ENCODE results near the gene CHD2. TPM values are rescaled to one million over a fixed set of nuclear protein-coding genes. Genes with fewer than 3 reads are reported as not detected.

CHD2 gene
- total and polyA plus RNA-seq, 4 donors = 13.9 to 90.2 (median 49.4) TPM

DNA sequence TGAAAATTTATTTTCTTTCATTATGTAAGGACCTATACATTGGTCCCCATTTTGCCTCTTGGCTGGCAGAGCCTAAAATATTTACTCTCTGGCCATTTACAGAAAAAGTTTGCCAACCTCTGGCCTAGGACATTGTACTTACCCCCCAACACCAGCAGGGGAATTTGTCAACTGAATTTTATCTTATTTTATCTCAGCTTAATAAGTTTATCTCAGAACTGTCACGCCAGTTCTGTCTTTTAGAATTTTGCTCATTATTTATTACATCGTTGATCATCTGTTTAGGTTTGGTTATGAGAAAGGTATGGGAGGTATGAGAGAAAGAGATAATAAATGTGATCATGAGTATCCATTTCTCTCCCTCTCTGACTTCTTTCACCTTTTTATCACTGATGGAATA lies 38.3 kb downstream of the CHD2 start:
- Histone ChIP-seq H3K27me3 (ENCODE audit: control insufficient read depth in 4 of 4, insufficient read depth in 4 of 4, low read length in 3 of 4) (no peaks in the 10 kb centered on the region), H3K4me3 (ENCODE audit: low read depth in 1 of 3, low read length in 3 of 3) (no peak overlapping the region), H3K27ac (ENCODE audit: low read depth in 1 of 2, low read length in 2 of 2) (no peak overlapping the region), H3K9me3 (ENCODE audit: control insufficient read depth in 4 of 4, low read length in 3 of 4) (no peaks in the 10 kb centered on the region), H3K9ac (ENCODE audit: low read depth in 1 of 2, low read length in 2 of 2) (no peak overlapping the region), H3K36me3 (ENCODE audit: control insufficient read depth in 4 of 4, insufficient read depth in 3 of 4, low read depth in 1 of 4, low read length in 3 of 4) (peaks cover 13 to 79% (median 65%) of the 10 kb centered on the region in 4 donors), H3K4me1 (ENCODE audit: control insufficient read depth in 4 of 4, insufficient read depth in 4 of 4, low read length in 3 of 4) (peaks cover 0 to 4% (median 2%) of the 10 kb centered on the region in 4 donors)
- TF ChIP-seq EGR1 (IDR thresholded peaks at IDR 0.05; ENCODE audit: low read depth in 2 of 2) (no peak), RAD21 (IDR thresholded peaks at IDR 0.05) (peak in 1 of 2 donors; percentile 5), ATF3 (IDR thresholded peaks at IDR 0.05) (no peak), CTCF (IDR thresholded peaks at IDR 0.05; ENCODE audit: low read depth, low read length, missing input control) (peak; percentile 14), HNF4A (conservative IDR thresholded peaks at IDR 0.05) (no peak), GABPA (IDR thresholded peaks at IDR 0.05 in 1 of 2, conservative IDR thresholded peaks at IDR 0.05 in 1 of 2) (no peak), NR2F2 (IDR thresholded peaks at IDR 0.05) (no peak), HNF4G (IDR thresholded peaks at IDR 0.05) (no peak)
- no peak for DNase-seq (ENCODE audit: low spot score)
- WGBS = 86% methylated on average over 2 of the region's 2 CpGs

- Histone ChIP-seq H3K27ac (ENCODE audit: low read depth in 1 of 2, low read length in 2 of 2) (no peak overlapping the region), H3K9me3 (ENCODE audit: control insufficient read depth in 4 of 4, low read length in 3 of 4) (no peaks in the 10 kb centered on the region), H3K36me3 (ENCODE audit: control insufficient read depth in 4 of 4, insufficient read depth in 3 of 4, low read depth in 1 of 4, low read length in 3 of 4) (peaks cover 15 to 90% (median 73%) of the 10 kb centered on the region in 4 donors), H3K27me3 (ENCODE audit: control insufficient read depth in 4 of 4, insufficient read depth in 4 of 4, low read length in 3 of 4) (no peaks in the 10 kb centered on the region), H3K4me1 (ENCODE audit: control insufficient read depth in 4 of 4, insufficient read depth in 4 of 4, low read length in 3 of 4) (no peaks in the 10 kb centered on the region), H3K9ac (ENCODE audit: low read depth in 1 of 2, low read length in 2 of 2) (no peak overlapping the region), H3K4me3 (ENCODE audit: low read depth in 1 of 3, low read length in 3 of 3) (no peak overlapping the region)
- 98% methylated on average over 1 of the region's 1 CpG for WGBS
- no peak for DNase-seq (ENCODE audit: low spot score)
- TF ChIP-seq NR2F2 (IDR thresholded peaks at IDR 0.05) (no peak), RAD21 (IDR thresholded peaks at IDR 0.05) (no peak), JUND (IDR thresholded peaks at IDR 0.05) (no peak), ATF3 (IDR thresholded peaks at IDR 0.05) (no peak), TAF1 (conservative IDR thresholded peaks at IDR 0.05) (no peak), SP1 (IDR thresholded peaks at IDR 0.05) (no peak), HNF4G (IDR thresholded peaks at IDR 0.05) (no peak), EGR1 (IDR thresholded peaks at IDR 0.05; ENCODE audit: low read depth in 2 of 2) (no peak), FOXA1 (IDR thresholded peaks at IDR 0.05) (no peak), RXRA (IDR thresholded peaks at IDR 0.05) (no peak), CTCF (IDR thresholded peaks at IDR 0.05; ENCODE audit: low read depth, low read length, missing input control) (no peak), GABPA (IDR thresholded peaks at IDR 0.05 in 1 of 2, conservative IDR thresholded peaks at IDR 0.05 in 1 of 2) (no peak)
- TF ChIP-seq, protein P1, sequence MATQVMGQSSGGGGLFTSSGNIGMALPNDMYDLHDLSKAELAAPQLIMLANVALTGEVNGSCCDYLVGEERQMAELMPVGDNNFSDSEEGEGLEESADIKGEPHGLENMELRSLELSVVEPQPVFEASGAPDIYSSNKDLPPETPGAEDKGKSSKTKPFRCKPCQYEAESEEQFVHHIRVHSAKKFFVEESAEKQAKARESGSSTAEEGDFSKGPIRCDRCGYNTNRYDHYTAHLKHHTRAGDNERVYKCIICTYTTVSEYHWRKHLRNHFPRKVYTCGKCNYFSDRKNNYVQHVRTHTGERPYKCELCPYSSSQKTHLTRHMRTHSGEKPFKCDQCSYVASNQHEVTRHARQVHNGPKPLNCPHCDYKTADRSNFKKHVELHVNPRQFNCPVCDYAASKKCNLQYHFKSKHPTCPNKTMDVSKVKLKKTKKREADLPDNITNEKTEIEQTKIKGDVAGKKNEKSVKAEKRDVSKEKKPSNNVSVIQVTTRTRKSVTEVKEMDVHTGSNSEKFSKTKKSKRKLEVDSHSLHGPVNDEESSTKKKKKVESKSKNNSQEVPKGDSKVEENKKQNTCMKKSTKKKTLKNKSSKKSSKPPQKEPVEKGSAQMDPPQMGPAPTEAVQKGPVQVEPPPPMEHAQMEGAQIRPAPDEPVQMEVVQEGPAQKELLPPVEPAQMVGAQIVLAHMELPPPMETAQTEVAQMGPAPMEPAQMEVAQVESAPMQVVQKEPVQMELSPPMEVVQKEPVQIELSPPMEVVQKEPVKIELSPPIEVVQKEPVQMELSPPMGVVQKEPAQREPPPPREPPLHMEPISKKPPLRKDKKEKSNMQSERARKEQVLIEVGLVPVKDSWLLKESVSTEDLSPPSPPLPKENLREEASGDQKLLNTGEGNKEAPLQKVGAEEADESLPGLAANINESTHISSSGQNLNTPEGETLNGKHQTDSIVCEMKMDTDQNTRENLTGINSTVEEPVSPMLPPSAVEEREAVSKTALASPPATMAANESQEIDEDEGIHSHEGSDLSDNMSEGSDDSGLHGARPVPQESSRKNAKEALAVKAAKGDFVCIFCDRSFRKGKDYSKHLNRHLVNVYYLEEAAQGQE (IDR thresholded peaks at IDR 0.05) = no peak
- TF ChIP-seq, protein P2, sequence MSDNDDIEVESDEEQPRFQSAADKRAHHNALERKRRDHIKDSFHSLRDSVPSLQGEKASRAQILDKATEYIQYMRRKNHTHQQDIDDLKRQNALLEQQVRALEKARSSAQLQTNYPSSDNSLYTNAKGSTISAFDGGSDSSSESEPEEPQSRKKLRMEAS (IDR thresholded peaks at IDR 0.05) = no peak
- TF ChIP-seq, protein P3, sequence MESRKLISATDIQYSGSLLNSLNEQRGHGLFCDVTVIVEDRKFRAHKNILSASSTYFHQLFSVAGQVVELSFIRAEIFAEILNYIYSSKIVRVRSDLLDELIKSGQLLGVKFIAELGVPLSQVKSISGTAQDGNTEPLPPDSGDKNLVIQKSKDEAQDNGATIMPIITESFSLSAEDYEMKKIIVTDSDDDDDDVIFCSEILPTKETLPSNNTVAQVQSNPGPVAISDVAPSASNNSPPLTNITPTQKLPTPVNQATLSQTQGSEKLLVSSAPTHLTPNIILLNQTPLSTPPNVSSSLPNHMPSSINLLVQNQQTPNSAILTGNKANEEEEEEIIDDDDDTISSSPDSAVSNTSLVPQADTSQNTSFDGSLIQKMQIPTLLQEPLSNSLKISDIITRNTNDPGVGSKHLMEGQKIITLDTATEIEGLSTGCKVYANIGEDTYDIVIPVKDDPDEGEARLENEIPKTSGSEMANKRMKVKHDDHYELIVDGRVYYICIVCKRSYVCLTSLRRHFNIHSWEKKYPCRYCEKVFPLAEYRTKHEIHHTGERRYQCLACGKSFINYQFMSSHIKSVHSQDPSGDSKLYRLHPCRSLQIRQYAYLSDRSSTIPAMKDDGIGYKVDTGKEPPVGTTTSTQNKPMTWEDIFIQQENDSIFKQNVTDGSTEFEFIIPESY (IDR thresholded peaks at IDR 0.05) = no peak
Measured at GRCh38 chr15:92941668-92942067, 41.5 kb downstream of the CHD2 start.
